ENCODE results near the gene AUP1. TPM values are rescaled to one million over a fixed set of nuclear protein-coding genes. Genes with fewer than 3 reads are reported as not detected.

The AUP1 gene
- polyA plus RNA-seq, 6 donors from 2014 or later = 83.3 to 155 (median 99.9) TPM

- H3K27ac Mint-ChIP-seq = peak overlapping the region in 1 of 6 donors; percentile 94
- no peaks in the 10 kb centered on the region for H3K27me3 Mint-ChIP-seq
- no peak for DNase-seq
- peaks cover 0 to 4% (median 0%) of the 10 kb centered on the region in 7 donors for H3K9me3 Mint-ChIP-seq
- H3K4me1 Mint-ChIP-seq = peaks cover 31 to 32% (median 32%) of the 10 kb centered on the region in 3 donors
- peak overlapping the region in 3 of 8 donors; percentile 72 to 94 (median 85) for H3K4me3 Mint-ChIP-seq
- no peak for ATAC-seq (ENCODE audit: low read depth in 2 of 2)
- peaks cover 0 to 8% of the 10 kb centered on the region in 2 donors for H3K36me3 Mint-ChIP-seq
Observed at GRCh38 chr2:74540291-74540690, 10.8 kb upstream of the AUP1 start.

GRCh38 chr2:74538881-74539339 lies 9.4 kb upstream of the AUP1 start:
- DNase-seq (no peak), ATAC-seq (ENCODE audit: low read depth in 2 of 2) (peak; percentile 94)
- H3K4me3 Mint-ChIP-seq = peak overlapping the region; percentile 73 to 94 (median 88)
- H3K36me3 Mint-ChIP-seq = peaks cover 0 to 8% of the 10 kb centered on the region in 2 donors
- H3K27me3 Mint-ChIP-seq = no peaks in the 10 kb centered on the region
- peaks cover 31 to 32% (median 32%) of the 10 kb centered on the region in 3 donors for H3K4me1 Mint-ChIP-seq
- H3K27ac Mint-ChIP-seq = peak overlapping the region; percentile 94 to 98 (median 96)
- H3K9me3 Mint-ChIP-seq = peaks cover 0 to 4% (median 0%) of the 10 kb centered on the region in 7 donors

GRCh38 chr2:74537140-74537539 lies 7.6 kb upstream of the AUP1 start:
- Mint-ChIP-seq H3K9me3 (peaks cover 0 to 4% (median 0%) of the 10 kb centered on the region in 7 donors), H3K27ac (peak overlapping the region in 3 of 6 donors; percentile 16 to 94 (median 67)), H3K36me3 (peaks cover 2 to 8% of the 10 kb centered on the region in 2 donors), H3K27me3 (no peaks in the 10 kb centered on the region), H3K4me1 (peaks cover 31 to 40% (median 35%) of the 10 kb centered on the region in 3 donors), H3K4me3 (peak overlapping the region in 2 of 8 donors; percentile 63 to 73)
- DNase-seq = no peak
- no peak for ATAC-seq (ENCODE audit: low read depth in 2 of 2)

- DNase-seq (no peak), ATAC-seq (ENCODE audit: low read depth in 2 of 2) (no peak)
- Mint-ChIP-seq H3K4me1 (peaks cover 38 to 48% (median 42%) of the 10 kb centered on the region in 3 donors), H3K27ac (peak overlapping the region in 1 of 6 donors; percentile 19), H3K9me3 (peaks cover 0 to 4% (median 0%) of the 10 kb centered on the region in 7 donors), H3K4me3 (no peak overlapping the region), H3K36me3 (peaks cover 5 to 8% of the 10 kb centered on the region in 2 donors), H3K27me3 (no peaks in the 10 kb centered on the region)
Observed at GRCh38 chr2:74536166-74536950, 6.9 kb upstream of the AUP1 start.

GRCh38 chr2:74535440-74535965 lies 6.0 kb upstream of the AUP1 start:
- Mint-ChIP-seq H3K4me1 (peaks cover 42 to 51% (median 51%) of the 10 kb centered on the region in 3 donors), H3K36me3 (peaks cover 5 to 8% of the 10 kb centered on the region in 2 donors)

GRCh38 chr2:74534411-74534810 lies 4.9 kb upstream of the AUP1 start:
- ATAC-seq (ENCODE audit: low read depth in 2 of 2) (no peak), DNase-seq (no peak)
- Mint-ChIP-seq H3K27ac (no peak overlapping the region), H3K4me3 (no peak overlapping the region), H3K9me3 (peaks cover 0 to 4% (median 0%) of the 10 kb centered on the region in 7 donors), H3K4me1 (peaks cover 42 to 45% (median 43%) of the 10 kb centered on the region in 3 donors), H3K36me3 (peaks cover 5 to 6% of the 10 kb centered on the region in 2 donors), H3K27me3 (no peaks in the 10 kb centered on the region)

More at GRCh38 chr2:74535440-74535965, 6.0 kb upstream of the AUP1 start:
- ATAC-seq (ENCODE audit: low read depth in 2 of 2) (no peak), DNase-seq (no peak)
- Mint-ChIP-seq H3K4me3 (peak overlapping the region in 1 of 8 donors; percentile 22), H3K9me3 (peaks cover 0 to 4% (median 0%) of the 10 kb centered on the region in 7 donors), H3K27me3 (no peaks in the 10 kb centered on the region), H3K27ac (peak overlapping the region in 1 of 6 donors; percentile 86)

- Mint-ChIP-seq H3K36me3 (peaks cover 0 to 5% of the 10 kb centered on the region in 2 donors), H3K9me3 (peaks cover 0 to 1% (median 0%) of the 10 kb centered on the region in 7 donors), H3K4me1 (peaks cover 39 to 42% (median 40%) of the 10 kb centered on the region in 3 donors), H3K27ac (no peak overlapping the region), H3K27me3 (no peaks in the 10 kb centered on the region), H3K4me3 (no peak overlapping the region)
- ATAC-seq (ENCODE audit: low read depth in 2 of 2) (no peak), DNase-seq (no peak)
Observed at GRCh38 chr2:74533464-74533863, 4.0 kb upstream of the AUP1 start.

GRCh38 chr2:74532222-74532621 lies 2.7 kb upstream of the AUP1 start:
- H3K27me3 Mint-ChIP-seq = no peaks in the 10 kb centered on the region
- peaks cover 39 to 43% (median 40%) of the 10 kb centered on the region in 3 donors for H3K4me1 Mint-ChIP-seq
- peaks cover 2 to 12% of the 10 kb centered on the region in 2 donors for H3K36me3 Mint-ChIP-seq
- H3K27ac Mint-ChIP-seq = peak overlapping the region in 4 of 6 donors; percentile 17 to 95 (median 74)
- ATAC-seq (ENCODE audit: low read depth in 2 of 2) (no peak), DNase-seq (no peak)
- H3K4me3 Mint-ChIP-seq = peak overlapping the region; percentile 2 to 96 (median 86)
- H3K9me3 Mint-ChIP-seq = peaks cover 0 to 1% (median 0%) of the 10 kb centered on the region in 7 donors

- peaks cover 38 to 49% (median 42%) of the 10 kb centered on the region in 3 donors for H3K4me1 Mint-ChIP-seq
- peak overlapping the region in 3 of 6 donors; percentile 57 to 95 (median 93) for H3K27ac Mint-ChIP-seq
- peak overlapping the region; percentile 17 to 96 (median 86) for H3K4me3 Mint-ChIP-seq
- no peak for DNase-seq
- peaks cover 8 to 14% of the 10 kb centered on the region in 2 donors for H3K36me3 Mint-ChIP-seq
- peaks cover 0 to 1% (median 0%) of the 10 kb centered on the region in 7 donors for H3K9me3 Mint-ChIP-seq
- no peaks in the 10 kb centered on the region for H3K27me3 Mint-ChIP-seq
- ATAC-seq (ENCODE audit: low read depth in 2 of 2) = no peak
Observed at GRCh38 chr2:74531666-74532065, 2.2 kb upstream of the AUP1 start.

GRCh38 chr2:74530239-74531187 lies 1.0 kb upstream of the AUP1 start:
- Mint-ChIP-seq H3K4me1 (peaks cover 46 to 57% (median 49%) of the 10 kb centered on the region in 3 donors), H3K27me3 (no peaks in the 10 kb centered on the region), H3K36me3 (peaks cover 15 to 21% of the 10 kb centered on the region in 2 donors), H3K27ac (peak overlapping the region; percentile 63 to 97 (median 94)), H3K4me3 (peak overlapping the region; percentile 83 to 96 (median 94)), H3K9me3 (peaks cover 0 to 1% (median 0%) of the 10 kb centered on the region in 7 donors)
- DNase-seq (peak; percentile 58), ATAC-seq (ENCODE audit: low read depth in 2 of 2) (peak; percentile 19 to 26)

- DNase-seq (no peak), ATAC-seq (ENCODE audit: low read depth in 2 of 2) (no peak)
- peaks cover 46 to 57% (median 49%) of the 10 kb centered on the region in 3 donors for H3K4me1 Mint-ChIP-seq
- H3K27ac Mint-ChIP-seq = peak overlapping the region; percentile 93 to 97 (median 95)
- peak overlapping the region; percentile 83 to 96 (median 94) for H3K4me3 Mint-ChIP-seq
- H3K27me3 Mint-ChIP-seq = no peaks in the 10 kb centered on the region
- H3K9me3 Mint-ChIP-seq = peaks cover 0 to 1% (median 0%) of the 10 kb centered on the region in 7 donors
- peaks cover 15 to 21% of the 10 kb centered on the region in 2 donors for H3K36me3 Mint-ChIP-seq
Observed at GRCh38 chr2:74528600-74529356, 728 bp downstream of the AUP1 start.

GRCh38 chr2:74527741-74528140 lies 1.8 kb downstream of the AUP1 start:
- H3K9me3 Mint-ChIP-seq = no peaks in the 10 kb centered on the region
- peak overlapping the region; percentile 83 to 96 (median 94) for H3K4me3 Mint-ChIP-seq
- H3K36me3 Mint-ChIP-seq = peaks cover 15 to 21% of the 10 kb centered on the region in 2 donors
- no peak for DNase-seq
- peaks cover 46 to 55% (median 49%) of the 10 kb centered on the region in 3 donors for H3K4me1 Mint-ChIP-seq
- no peak for ATAC-seq (ENCODE audit: low read depth in 2 of 2)
- H3K27me3 Mint-ChIP-seq = no peaks in the 10 kb centered on the region
- peak overlapping the region in 5 of 6 donors; percentile 18 to 95 (median 91) for H3K27ac Mint-ChIP-seq
